Mesenteric fat pad (tissue), 1 donor: ENCODE measurements around the gene FYN. TPM values are rescaled to one million over a fixed set of nuclear protein-coding genes. Genes with fewer than 3 reads are reported as not detected.

Source experiments
- DNase-seq: peaks from one replicate; pipeline ENCODE4 v3.0.0-alpha.2; 2020; ENCODE audit warnings: low spot score
- total RNA-seq: library from RNA; stranded (reverse); fragmentation: NEBNext Ultra II Directional; extraction: Animal tissue kit (Norgen Biotek cat#: 25700); gene quantifications from one replicate; pipeline ENCODE4 v1.2.1, GENCODE V29; 2021
- donor health status: DM: yes; HTN: yes; CAD: no.

FYN gene
- total RNA-seq, 1 donor from 2014 or later = 183 TPM

GRCh38 chr6:111734068-111735061 lies 138.9 kb downstream of the FYN start:
- DNase-seq = no peak

- DNase-seq = no peak
These were observed 140.9 kb downstream of the FYN start for GRCh38 chr6:111732390-111732789.

DNA sequence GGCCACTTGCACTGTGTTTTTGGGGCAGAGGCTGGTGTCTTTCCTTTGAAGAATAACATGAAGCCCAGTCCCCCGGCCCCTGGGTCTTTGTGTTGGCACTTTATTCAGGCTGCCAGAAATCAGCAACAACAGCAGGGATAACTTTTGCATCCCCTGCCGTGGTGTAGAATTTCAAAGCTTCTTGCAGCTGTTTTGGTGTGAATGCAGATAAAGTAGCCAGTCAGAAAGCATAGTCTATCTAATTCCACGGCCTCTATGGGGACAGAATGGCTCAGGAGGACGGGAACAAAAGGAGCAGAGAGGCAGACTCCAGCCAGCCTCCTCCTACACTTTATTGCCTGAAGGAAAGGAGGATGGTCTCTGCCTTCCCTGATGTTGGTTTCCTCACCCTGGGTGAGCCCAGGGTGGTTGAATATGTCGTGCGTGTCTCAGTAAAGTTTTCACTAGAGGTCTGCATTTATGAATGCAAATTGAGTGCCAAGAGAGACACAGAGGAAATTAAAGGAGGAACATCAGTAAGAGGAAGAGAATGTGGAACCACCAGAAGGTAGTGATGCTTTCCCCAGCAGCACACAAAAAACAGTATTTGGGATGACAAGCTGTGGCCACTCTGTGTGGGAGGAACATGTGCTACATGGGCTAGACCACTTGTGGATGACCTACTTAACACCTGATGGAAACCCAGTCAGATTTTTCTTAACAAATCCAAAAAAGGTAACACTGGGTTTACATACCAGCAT lies 141.6 kb downstream of the FYN start:
- no peak for DNase-seq

- no peak for DNase-seq
These were observed 142.4 kb downstream of the FYN start for GRCh38 chr6:111730864-111731263.

GRCh38 chr6:111727802-111728201 lies 145.4 kb downstream of the FYN start:
- DNase-seq = no peak

- DNase-seq = no peak
These were observed 146.2 kb downstream of the FYN start for GRCh38 chr6:111727041-111727440.

- no peak for DNase-seq
These were observed 147.7 kb downstream of the FYN start for GRCh38 chr6:111725446-111726112.

GRCh38 chr6:111724505-111724904 lies 148.7 kb downstream of the FYN start:
- no peak for DNase-seq

DNA sequence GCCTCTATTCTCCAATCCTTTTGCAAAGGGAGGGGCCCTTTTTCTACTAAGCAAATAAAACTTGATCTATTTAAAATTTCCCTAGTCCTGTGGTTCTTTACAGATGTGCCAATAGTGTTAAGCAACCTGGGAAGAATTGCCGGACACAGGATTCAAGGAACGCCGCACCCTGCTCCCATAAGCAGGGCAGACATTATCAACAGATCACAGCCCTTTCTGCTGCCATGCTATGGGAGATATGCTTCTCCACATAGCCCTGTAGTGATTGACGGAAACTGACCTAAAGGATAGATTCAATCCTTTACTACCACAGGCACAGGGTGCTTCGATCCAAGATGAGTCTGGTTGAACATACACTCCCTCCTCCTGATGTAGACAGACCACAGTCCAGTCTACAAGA lies 149.2 kb downstream of the FYN start:
- no peak for DNase-seq

DNA sequence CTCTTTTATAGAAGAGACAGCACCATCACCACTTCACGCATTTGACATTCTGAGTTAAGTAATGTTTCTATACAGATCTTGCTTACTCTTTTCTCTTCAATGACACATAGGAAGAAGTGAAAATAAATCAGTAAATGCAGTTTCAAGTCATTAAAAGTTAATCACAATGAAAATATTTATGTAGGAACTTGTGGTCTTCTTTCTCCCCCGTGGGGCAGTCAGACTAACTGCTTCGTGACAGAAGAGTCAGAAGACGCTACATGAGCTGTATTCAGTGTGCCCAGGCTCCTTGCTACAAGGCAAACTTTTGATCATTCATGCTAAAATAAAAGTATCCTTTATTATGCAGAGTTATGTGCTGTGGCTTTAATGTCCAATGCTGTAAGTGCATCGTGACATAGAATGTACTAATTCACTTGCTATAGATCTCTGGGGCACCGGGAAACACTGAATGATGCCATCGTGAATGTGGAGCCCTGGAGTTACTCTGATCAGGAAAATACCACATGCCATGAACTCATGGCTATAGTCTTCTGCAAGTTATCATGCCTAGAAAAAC lies 149.8 kb downstream of the FYN start:
- no peak for DNase-seq

DNA sequence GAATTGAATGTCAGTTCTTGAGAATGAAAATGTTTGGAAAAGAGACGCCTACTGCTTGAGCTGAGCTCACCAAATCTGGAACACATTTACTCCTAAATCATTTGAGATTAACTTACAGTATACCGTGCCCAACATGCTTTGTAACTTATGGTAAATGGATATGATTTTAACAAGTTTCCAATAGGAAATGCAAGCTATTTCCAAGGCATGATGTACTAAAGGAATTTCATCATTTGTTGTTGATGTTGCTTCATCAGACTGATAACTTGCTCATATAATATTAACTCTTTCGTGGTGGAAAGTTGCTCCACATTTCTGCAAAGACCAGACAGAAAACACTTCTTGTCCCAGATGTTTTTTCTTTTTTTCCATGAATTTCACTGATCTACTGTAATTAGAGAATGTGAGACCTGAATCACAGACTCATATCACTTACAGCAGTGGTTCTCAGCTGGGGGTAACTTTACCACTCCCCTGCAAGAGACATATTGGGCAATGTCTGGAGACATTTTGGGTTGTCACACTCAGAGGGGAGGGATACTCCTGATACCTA lies 151.0 kb downstream of the FYN start:
- no peak for DNase-seq

- DNase-seq = no peak
These were observed 151.5 kb downstream of the FYN start for GRCh38 chr6:111721753-111722154.

GRCh38 chr6:111720931-111721496 lies 152.2 kb downstream of the FYN start:
- DNase-seq = no peak

DNA sequence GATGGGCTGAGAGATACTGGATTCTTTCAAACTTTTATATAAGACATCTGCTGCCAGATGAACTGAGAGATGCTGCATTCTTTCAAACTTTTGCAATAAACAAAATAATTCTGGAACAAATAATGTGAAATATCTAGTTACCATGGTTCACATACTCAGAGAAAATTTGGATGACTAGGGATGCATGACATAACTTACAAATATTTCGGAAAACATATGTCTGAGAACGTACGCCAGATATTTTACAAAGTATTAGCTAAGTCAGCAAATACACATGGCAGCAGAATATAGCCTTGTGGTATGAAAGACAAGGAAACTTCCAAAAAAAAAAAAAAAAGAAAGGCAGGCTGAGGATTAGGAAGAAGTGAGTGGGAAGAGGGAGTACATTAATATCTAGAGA lies 154.3 kb downstream of the FYN start:
- DNase-seq = no peak

DNA sequence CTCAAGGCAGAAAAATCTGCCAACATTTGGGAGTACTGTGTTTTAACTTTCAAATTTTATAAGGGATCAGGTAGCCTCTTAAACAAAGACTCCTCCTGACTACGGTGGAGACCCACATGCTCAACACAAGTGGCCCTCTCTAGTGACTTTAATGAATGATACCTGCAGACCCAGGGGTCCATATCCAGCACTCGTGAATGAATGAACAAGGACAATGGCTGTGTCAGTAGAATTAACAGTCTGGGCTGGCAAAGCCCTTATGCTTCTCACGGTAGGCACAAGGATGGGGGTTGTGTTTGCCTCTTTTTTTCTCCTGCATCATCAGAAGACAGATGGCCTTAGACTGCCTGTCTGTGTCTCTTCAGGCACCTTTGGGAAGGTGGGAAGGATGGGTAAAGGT lies 154.9 kb downstream of the FYN start:
- DNase-seq = no peak

DNA sequence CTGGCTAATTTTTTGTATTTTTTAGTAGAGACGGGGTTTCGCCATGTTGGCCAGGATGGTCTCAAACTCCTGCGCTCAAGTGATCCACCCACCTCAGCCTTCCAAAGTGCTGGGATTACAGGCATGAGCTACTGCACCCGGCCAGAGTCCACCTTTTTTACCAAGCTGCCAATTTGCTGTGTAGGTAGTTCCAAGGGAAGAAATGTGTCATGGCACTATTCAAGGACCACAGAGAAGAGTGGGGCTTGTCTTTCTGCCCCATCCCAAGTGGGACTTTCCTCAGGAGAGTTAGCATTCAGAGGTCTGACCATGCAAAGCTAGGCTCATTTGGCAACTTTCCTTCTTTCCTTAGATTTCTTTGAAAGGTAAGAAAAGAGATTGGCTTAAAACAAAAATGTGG lies 155.6 kb downstream of the FYN start:
- DNase-seq = no peak

DNA sequence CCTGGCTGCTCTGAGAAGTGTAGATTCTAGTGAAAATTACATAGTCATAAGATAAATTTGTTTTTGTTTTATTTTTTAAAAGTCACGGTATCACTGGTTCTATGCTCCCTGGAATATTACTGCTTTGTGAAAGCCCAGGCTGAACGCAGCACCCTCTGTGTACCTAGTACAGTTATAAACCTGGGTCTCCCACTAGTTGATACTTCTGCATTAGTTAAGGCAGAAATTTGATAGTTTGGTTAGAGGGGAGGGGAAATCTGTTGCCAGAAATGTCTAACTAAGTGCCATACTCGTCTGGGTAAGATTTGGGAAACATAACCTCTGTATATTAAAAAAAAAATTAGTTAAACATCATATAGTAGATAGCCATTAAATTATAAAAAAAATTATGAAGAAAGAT lies 156.9 kb downstream of the FYN start:
- DNase-seq = no peak

DNA sequence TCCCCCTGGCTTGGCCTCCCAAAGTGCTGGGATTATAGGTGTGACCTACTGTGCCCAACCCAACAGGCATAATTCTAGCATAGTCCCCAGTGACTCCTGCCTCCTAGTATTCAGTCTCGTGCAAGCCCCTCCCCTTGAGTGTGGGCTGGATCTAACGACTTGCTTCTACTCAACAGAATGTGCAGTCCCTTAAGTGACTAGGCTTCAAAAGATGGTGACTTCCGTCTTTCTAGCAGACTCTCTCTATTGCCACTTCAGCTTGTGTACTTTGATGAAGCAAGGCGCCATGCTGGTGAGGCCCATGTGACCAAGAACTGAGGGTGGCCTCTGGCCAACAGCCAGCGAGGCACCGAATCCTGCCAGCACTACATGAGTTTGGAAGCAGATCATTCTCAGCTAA lies 157.9 kb downstream of the FYN start:
- DNase-seq = no peak

- no peak for DNase-seq
These were observed 158.6 kb downstream of the FYN start for GRCh38 chr6:111714416-111715270.

- DNase-seq = no peak
These were observed 159.4 kb downstream of the FYN start for GRCh38 chr6:111713811-111714210.
